GM12878 (cell line): Measurements from ENCODE around the gene CAMKMT. TPM values are rescaled to one million over a fixed set of nuclear protein-coding genes. Genes with fewer than 3 reads are reported as not detected.

Source experiments
- ATAC-seq: fragments of 200-7000 bp; cut with Tn5 transposase; 3 replicates; pipeline ENCODE4 v1.9.1; 2020; ENCODE audit warnings: mild to moderate bottlenecking, moderate library complexity
- BruUV-seq: library from RNA; stranded (reverse); fragments of 400-500 nt; replicated peaks from 2 replicates; lab custom pipeline; 2021; lab: Mats Ljungman, UMichigan
- CTCF ChIA-PET: fragments of 300-600 bp; sonication (Branson Sonifier 250); formaldehyde crosslinking; extraction: SDS; loops from one replicate; lab custom pipeline; 2021; ENCODE audit warnings: inconsistent platforms; lab: Yijun Ruan, JAX
- POLR2A ChIA-PET: fragments of 350-600 bp; formaldehyde crosslinking; extraction: SDS; loops from one replicate; lab custom pipeline; 2021; ENCODE audit warnings: inconsistent platforms; lab: Charles Lee
- RAD21 ChIA-PET: fragments of 300-600 bp; sonication (Branson Sonifier 250); formaldehyde crosslinking; loops from one replicate; lab custom pipeline; 2023; ENCODE audit warnings: antibody characterized with exemption; ENCODE audit not compliant: unreplicated experiment; lab: Charles Lee
- SMC1A ChIA-PET: fragments of 300-600 bp; sonication (Branson Sonifier 250); formaldehyde crosslinking; loops from one replicate; lab custom pipeline; 2023; ENCODE audit not compliant: unreplicated experiment, uncharacterized antibody; lab: Charles Lee
- DNase-seq: peaks from one replicate; pipeline ENCODE4 v3.0.0-alpha.2; 2011; ENCODE audit warnings: low read depth, low spot score
- FAIRE-seq: peaks from 3 replicates; lab custom pipeline; 2011; peaks lifted over from hg19 to GRCh38; lab: Jason Lieb, UNC
- H2AFZ ChIP-seq: 2 replicates; pipeline ENCODE4 v1.6.0; 2011; ENCODE audit warnings: low read depth, low read length, control low read depth; ENCODE audit not compliant: control insufficient read depth
- H3K27ac ChIP-seq: 2 replicates; pipeline ENCODE4 v1.5.1; 2011; ENCODE audit warnings: control low read depth; ENCODE audit not compliant: control insufficient read depth, insufficient read depth
- H3K27me3 ChIP-seq, 2 experiments: replicated peaks in 1 of 2; 2 replicates each; pipeline versions ENCODE4 v1.6.0 to v1.6.1; 2011; ENCODE audit warnings: low read length in 1 of 2; ENCODE audit not compliant: control insufficient read depth in 2 of 2, insufficient read depth in 2 of 2
- H3K36me3 ChIP-seq, 2 experiments: 2 replicates each; pipeline ENCODE4 v1.5.1; 2011; ENCODE audit warnings: low read length in 1 of 2; ENCODE audit not compliant: control insufficient read depth in 2 of 2, insufficient read depth in 2 of 2
- H3K4me1 ChIP-seq: 2 replicates; pipeline ENCODE4 v1.6.1; 2011; ENCODE audit warnings: mild to moderate bottlenecking, low read length, moderate library complexity, mixed read lengths; ENCODE audit not compliant: control insufficient read depth, insufficient read depth
- H3K4me2 ChIP-seq: 2 replicates; pipeline ENCODE4 v1.6.0; 2011; ENCODE audit warnings: control low read depth; ENCODE audit not compliant: control insufficient read depth, insufficient read depth
- H3K4me3 ChIP-seq: fragments of 200-600 bp; sonication (generic); 2 replicates; pipeline ENCODE4 v1.5.1; 2016
- H3K79me2 ChIP-seq: 2 replicates; pipeline ENCODE4 v1.6.0; 2011; ENCODE audit warnings: low read length; ENCODE audit not compliant: control insufficient read depth, insufficient read depth
- H3K9ac ChIP-seq: 2 replicates; pipeline ENCODE4 v1.8.0; 2011; ENCODE audit warnings: low read length, control low read depth, mixed read lengths; ENCODE audit not compliant: control insufficient read depth, insufficient read depth
- H3K9me3 ChIP-seq: replicated peaks from 3 replicates; pipeline ENCODE4 v1.5.1; 2011; ENCODE audit warnings: mild to moderate bottlenecking, low read length; ENCODE audit not compliant: control insufficient read depth, insufficient read depth
- H4K20me1 ChIP-seq: 2 replicates; pipeline ENCODE4 v1.6.0; 2011; ENCODE audit not compliant: control insufficient read depth, insufficient read depth
- ASH2L ChIP-seq: fragments of 300-600, 200-600 bp; sonication (generic); IDR thresholded peaks from 2 replicates; pipeline ENCODE4 v1.6.1; 2017; ENCODE audit warnings: low read depth, mild to moderate bottlenecking, borderline replicate concordance
- ESRRA ChIP-seq: IDR thresholded peaks from 2 replicates; pipeline ENCODE4 v1.6.1; 2012; ENCODE audit warnings: mild to moderate bottlenecking, low read length, improper control_type of control experiment
- KAT2A ChIP-seq: conservative IDR thresholded peaks from 2 replicates; pipeline ENCODE4 v1.6.1; 2011; ENCODE audit warnings: low read depth, low read length; ENCODE audit not compliant: control insufficient read depth
- RAD51 ChIP-seq: fragments of 450-650 bp; IDR thresholded peaks from 2 replicates; pipeline ENCODE4 v1.6.1; 2016; ENCODE audit warnings: moderate library complexity, mild to moderate bottlenecking, inconsistent platforms
- SMC3 ChIP-seq: IDR thresholded peaks from 2 replicates; pipeline ENCODE4 v1.6.1; 2011; ENCODE audit warnings: low read length, improper control_type of control experiment, borderline replicate concordance
- WRNIP1 ChIP-seq: IDR thresholded peaks from 2 replicates; pipeline ENCODE4 v1.6.1; 2011; ENCODE audit warnings: low read depth, low read length, improper control_type of control experiment, borderline replicate concordance
- ZBED1 ChIP-seq: IDR thresholded peaks from 2 replicates; pipeline ENCODE4 v1.6.1; 2016; ENCODE audit warnings: borderline replicate concordance
- WGBS: methylation state at CpG from one replicate; pipeline ENCODE4 v1.1.6; 2016; ENCODE audit warnings: low lambda C conversion rate; ENCODE audit not compliant: insufficient replicate concordance, insufficient coverage; ENCODE audit errors: missing lambda C conversion rate; 5-methylcytosine and 5-hydroxymethylcytosine counted together
- in situ Hi-C: fragments of 300-500 bp; cut with MboI; formaldehyde crosslinking; loops from 9 replicates; pipeline ENCODE4 v1.14.3; 2018; ENCODE audit warnings: mixed read lengths
- intact Hi-C: fragments of 100-400 bp; cut with micrococcal nuclease; formaldehyde crosslinking; loops from one replicate; pipeline ENCODE4 v1.14.2; 2022; ENCODE audit not compliant: unreplicated experiment
- polyA plus RNA-seq, 11 experiments: library from polyadenylated mRNA; depleted of rRNA in 4 of 11; unstranded in 6 of 11; stranded (reverse) in 5 of 11; fragments of >200 nt; fragmentation: Nextera tagmentation in 4 of 11; fragmentation: Illumina TruSeq in 1 of 11; extraction: Ambion mirVana in 4 of 11; extraction: Trizol in 1 of 11; gene quantifications; 1 replicate in 1 of 11; 2 replicates in 10 of 11; pipeline versions ENCODE4 v1.2.1 to v1.2.3, GENCODE V29; 2011 to 2016; ENCODE audit warnings: inconsistent platforms in 2 of 11, missing spikeins in 2 of 11, low read depth in 1 of 11
- total RNA-seq, 4 experiments: library from RNA; depleted of rRNA in 3 of 4; stranded (reverse); fragments of >200 nt in 3 of 4; fragmentation: Illumina TruSeq in 1 of 4; extraction: Trizol in 1 of 4; gene quantifications; 2 replicates each; pipeline versions ENCODE4 v1.2.1 to v1.2.3, GENCODE V29; 2013 to 2021

The CAMKMT gene
- total and polyA plus RNA-seq, 10 of the 15 experiments (the other 5 are each of a cell fraction or from before 2014, with no cell fraction given): 2.7 to 16.0 (median 11.8) TPM

GRCh38 chr2:44652701-44653100 is 291.0 kb downstream of the CAMKMT start:
- H3K4me1 ChIP-seq: peaks cover 9% of the 10 kb centered on the region
- H4K20me1 ChIP-seq: no peaks in the 10 kb centered on the region
- intact Hi-C loops (no loop called here), in situ Hi-C loops (no loop called here)
- no peak overlapping the region for H2AFZ ChIP-seq
- FAIRE-seq (no peak), DNase-seq (no peak), ATAC-seq (no peak)
- SMC1A ChIA-PET: interaction anchor here (0.6 to 3.9 kb wide), 8 partner anchors 13 to 384 kb away, joined by 3 to 20 read pairs (median 4); no protein-coding TSS in a partner anchor
- 93% methylated on average over 4 of the region's 4 CpGs for WGBS
- no peaks in the 10 kb centered on the region for H3K9me3 ChIP-seq
- no peaks in the 10 kb centered on the region for H3K79me2 ChIP-seq
- CTCF ChIA-PET: interaction anchor here (1.1 to 2.8 kb wide), 3 partner anchors 9 to 118 kb away, joined by 3 to 17 read pairs (median 3); no protein-coding TSS in a partner anchor
- H3K4me2 ChIP-seq: no peak overlapping the region
- no peak overlapping the region for H3K9ac ChIP-seq
- no peaks in the 10 kb centered on the region for H3K27me3 ChIP-seq
- POLR2A ChIA-PET: interaction anchor here (0.9 kb wide), 1 partner anchor 36 kb away, joined by 4 read pairs; no protein-coding TSS in a partner anchor
- no peak overlapping the region for H3K4me3 ChIP-seq
- H3K27ac ChIP-seq: no peak overlapping the region
- no TSS peak for BruUV-seq
- H3K36me3 ChIP-seq: no peaks in the 10 kb centered on the region
- RAD21 ChIA-PET: interaction anchor here (0.8 to 1.9 kb wide), 2 partner anchors 10 to 36 kb away, joined by 4 to 9 read pairs; no protein-coding TSS in a partner anchor
- TF ChIP-seq WRNIP1 (no peak), ZBED1 (no peak), ESRRA (no peak), SMC3 (no peak)
- TF ChIP-seq, all 136 proteins: peak for 0

- Histone ChIP-seq H3K9me3 (no peaks in the 10 kb centered on the region), H3K4me2 (no peak overlapping the region), H3K79me2 (no peaks in the 10 kb centered on the region), H3K9ac (no peak overlapping the region), H2AFZ (no peak overlapping the region), H3K27me3 (no peaks in the 10 kb centered on the region), H3K27ac (no peak overlapping the region), H3K4me1 (peaks cover 9% of the 10 kb centered on the region), H4K20me1 (no peaks in the 10 kb centered on the region), H3K4me3 (no peak overlapping the region), H3K36me3 (no peaks in the 10 kb centered on the region)
- POLR2A ChIA-PET: no interaction called here
- intact Hi-C loops (no loop called here), in situ Hi-C loops (no loop called here)
- RAD21 ChIA-PET: no interaction called here
- CTCF ChIA-PET: interaction anchor here (1.4 to 4.3 kb wide), 6 partner anchors 10 to 301 kb away, joined by 3 to 13 read pairs (median 5); no protein-coding TSS in a partner anchor
- no peak for FAIRE-seq
- 89% methylated on average over 5 of the region's 5 CpGs for WGBS
- no peak for ATAC-seq
- TF ChIP-seq ASH2L: no peak
- TF ChIP-seq RAD51: no peak
- TF ChIP-seq KAT2A: no peak
- no TSS peak for BruUV-seq
- DNase-seq: no peak
- SMC1A ChIA-PET: interaction anchor here (3.9 kb wide), 1 partner anchor 11 kb away, joined by 20 read pairs; no protein-coding TSS in a partner anchor
Observed at GRCh38 chr2:44655401-44655864, 293.7 kb downstream of the CAMKMT start.
